Upper lobe of left lung (tissue), 4 donors: Measurements from ENCODE around the gene MACROD2.
"Not testable (repeated sequence)": the region's sequence is repeated elsewhere in the genome, so short reads cannot be mapped to it uniquely, and the experiment has no call there.

Experiments
- CTCF ChIP-seq, 6 experiments: fragments of 450-650 bp in 4 of 6; fragments of 200-600 bp in 2 of 6; sonication (generic) in 2 of 6; IDR thresholded peaks; one replicate each; pipeline ENCODE4 v1.5.1; 2016 to 2019; ENCODE audit warnings: antibody characterized with exemption in 6 of 6
- POLR2A ChIP-seq, 4 donors: fragments of 450-650 bp; IDR thresholded peaks; one replicate each; pipeline ENCODE4 v1.5.1; 2016 to 2017; ENCODE audit warnings: antibody characterized with exemption in 4 of 4, mild to moderate bottlenecking in 2 of 4

GRCh38 chr20:15985494-15986368 lies 1990.4 kb downstream of the MACROD2 start:
- not testable (repeated sequence) for TF ChIP-seq CTCF, POLR2A (IDR thresholded peaks at IDR 0.05)
